ENCODE measurements around the gene CADPS.

CADPS gene

DNA sequence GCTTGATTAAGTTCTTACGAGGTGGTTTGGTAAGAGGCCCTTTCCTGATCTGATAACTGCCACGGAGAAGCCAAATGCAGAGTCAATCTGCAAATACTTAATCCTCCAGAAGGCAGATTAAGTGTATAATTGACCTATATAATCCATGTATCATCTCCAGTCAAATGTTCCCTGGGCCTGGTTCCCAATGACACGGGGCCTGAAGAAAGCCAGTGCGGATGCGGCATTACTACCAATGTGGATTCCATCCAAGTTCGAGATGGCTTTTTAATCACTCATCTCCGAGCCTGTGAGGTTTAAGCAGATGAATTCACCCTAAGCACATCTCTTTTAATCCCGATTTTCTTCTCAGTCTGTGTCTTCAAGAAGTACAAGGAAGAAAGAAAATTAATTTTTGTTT, 441.8 kb downstream of the CADPS start:
- no peak for DNase-seq (ENCODE audit: low spot score)

DNA sequence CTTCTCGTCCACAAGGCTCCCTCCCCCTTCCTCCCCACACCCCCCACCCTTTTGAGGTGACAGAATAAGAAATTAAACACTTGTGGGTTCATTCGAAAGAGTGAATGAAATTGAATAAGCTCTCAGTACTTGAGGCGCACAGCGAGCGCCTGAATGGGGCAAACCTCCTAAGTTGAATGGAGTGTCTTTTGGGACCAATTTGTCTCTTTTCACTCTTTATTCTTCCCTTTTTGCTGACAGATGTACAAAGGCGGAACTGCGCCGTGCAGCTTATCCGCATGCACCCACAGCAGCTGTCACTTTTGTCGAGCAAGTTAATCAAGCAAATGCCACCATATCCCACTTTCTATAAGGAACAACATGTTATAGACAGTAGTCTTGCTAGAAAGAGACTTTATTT, 454.0 kb downstream of the CADPS start:
- DNase-seq (ENCODE audit: low spot score), result no peak

DNA sequence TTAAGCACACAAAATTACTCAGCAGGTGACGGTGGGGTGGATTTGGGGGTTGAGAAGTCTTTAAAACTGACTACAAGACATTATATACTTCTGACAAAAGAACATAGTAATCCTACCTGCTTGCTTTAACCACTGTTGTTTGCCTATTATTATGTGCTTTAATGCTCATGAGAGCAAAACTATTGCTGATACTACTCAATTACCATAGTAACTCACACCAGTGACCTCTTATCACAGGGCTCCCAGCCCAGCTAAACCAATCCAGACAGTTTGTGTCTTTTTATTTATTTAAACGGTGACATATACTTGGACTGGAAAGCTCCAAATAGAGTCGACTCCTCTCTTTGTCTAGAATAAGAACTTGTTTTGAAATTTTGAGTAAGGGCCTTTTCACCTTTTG, 459.1 kb downstream of the CADPS start:
- DNase-seq (ENCODE audit: low spot score), result no peak

DNA sequence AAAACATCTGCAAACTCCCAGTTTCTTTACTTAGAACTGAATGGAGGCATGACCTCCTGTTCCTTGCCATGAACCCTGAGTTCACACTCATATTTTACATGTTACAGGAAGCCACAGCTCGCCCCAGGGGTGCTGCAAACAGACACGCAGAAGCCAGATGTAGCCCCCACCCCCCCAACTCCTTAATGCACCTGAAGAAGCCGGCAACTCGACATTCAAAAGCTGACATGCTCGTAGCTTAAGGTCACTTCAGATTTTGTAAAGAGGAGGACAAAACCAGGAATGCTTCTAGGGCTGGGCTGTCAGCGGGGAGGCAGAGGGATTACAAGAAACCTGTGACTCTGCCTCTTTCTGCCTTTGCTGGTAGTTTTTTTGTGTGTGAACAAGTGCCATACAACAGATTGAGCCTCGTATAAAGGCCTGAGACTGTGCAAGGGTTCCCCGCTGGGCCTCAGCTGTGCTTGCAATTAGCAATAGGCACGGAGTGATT, 459.9 kb downstream of the CADPS start:
- no peak for DNase-seq (ENCODE audit: low spot score)

DNA sequence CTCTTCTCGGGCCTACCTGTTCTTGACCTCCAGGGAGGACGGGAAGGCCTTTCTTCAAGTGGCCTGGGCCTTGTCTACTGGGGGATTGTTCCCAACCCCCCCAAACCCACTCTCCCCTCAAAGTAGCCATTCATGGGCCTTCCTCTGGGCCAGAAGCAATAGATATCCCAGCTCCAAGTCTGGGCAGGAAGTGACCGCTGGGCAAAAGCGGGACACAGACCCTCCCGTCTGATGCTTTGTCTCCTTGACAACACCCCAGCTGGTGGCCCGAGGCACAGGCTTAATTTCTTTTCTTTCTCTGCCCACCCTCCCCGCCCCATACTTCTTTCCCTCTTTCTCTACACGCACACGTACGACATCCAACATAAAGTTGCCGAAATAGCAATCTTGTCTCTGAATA, 460.4 kb downstream of the CADPS start:
- no peak for DNase-seq (ENCODE audit: low spot score)

DNA sequence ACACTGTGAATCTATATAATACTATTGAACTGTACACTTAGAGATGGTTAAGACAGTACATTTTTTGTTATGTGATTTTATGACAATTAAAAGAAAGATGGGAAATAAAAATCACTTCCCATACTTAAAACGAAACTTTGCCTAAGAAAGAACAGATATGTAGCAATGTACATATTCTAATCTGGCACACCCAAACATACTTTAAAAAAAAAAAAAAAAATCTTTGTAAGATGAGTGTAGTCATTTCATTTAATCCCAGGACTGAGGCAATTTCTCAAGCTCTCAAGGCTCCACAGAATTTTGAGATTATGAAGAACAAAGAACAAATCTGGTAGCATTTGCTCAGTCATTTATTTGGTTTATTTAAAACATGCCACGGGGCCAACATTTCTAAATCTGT, 461.5 kb downstream of the CADPS start:
- DNase-seq (ENCODE audit: low spot score), result no peak

DNA sequence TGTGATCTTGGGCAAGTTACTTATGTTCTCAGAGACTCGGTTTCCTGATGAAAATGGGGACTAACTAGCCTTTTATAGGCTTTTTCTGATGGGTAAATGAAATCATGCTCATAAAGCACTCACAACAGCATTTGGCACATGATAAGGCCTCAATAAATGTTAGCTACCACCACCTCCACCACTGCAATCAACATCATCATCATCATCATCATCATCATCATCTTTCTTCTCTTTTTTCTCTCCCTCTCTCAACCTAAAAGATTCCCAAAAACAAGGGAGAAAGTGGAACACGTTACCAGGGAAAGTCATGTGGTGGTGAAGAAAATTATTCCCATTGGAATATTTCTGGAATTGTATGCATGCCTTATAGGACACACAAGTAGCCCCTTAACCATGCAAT, 468.3 kb downstream of the CADPS start:
- no peak for DNase-seq (ENCODE audit: low spot score)

DNA sequence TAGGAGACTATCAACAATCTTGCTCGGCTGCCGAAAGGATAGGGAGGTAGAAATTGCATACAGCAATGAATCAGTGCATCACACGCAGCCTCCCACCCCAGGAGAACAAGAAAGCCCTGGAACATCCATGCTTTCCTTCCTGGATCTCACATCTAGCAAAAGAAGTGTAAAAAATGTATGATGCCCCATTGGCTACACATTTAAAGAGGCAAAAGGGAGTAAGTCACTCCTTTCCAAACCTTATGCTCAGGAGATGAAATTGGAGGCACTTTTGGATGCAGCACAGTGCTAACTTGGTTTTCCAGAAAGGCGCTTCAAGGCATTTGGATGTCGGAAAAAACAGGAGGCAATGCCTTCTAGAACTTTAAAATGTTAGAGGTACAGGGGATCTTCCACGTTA, 469.6 kb downstream of the CADPS start:
- DNase-seq (ENCODE audit: low spot score), result no peak

DNA sequence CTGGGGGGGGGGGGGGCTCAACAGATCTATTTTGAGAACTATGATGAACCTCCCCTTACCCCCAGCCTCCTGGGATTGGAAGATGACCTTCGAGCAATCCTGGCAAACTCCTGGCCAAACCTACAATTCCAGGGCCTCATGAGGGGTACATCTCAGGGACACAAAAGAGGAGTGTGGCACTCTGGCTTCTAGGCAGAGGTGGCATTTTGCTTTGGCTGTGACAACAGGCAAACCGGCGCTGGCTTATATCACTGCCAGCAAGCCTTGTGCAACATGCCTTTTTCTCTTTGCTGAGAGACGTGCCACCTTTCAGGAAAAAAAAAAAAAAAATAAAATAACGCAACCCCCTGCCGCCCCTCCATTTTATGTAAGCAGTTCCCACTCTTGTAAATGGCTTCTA, 470.1 kb downstream of the CADPS start:
- DNase-seq (ENCODE audit: low spot score), result no peak

DNA sequence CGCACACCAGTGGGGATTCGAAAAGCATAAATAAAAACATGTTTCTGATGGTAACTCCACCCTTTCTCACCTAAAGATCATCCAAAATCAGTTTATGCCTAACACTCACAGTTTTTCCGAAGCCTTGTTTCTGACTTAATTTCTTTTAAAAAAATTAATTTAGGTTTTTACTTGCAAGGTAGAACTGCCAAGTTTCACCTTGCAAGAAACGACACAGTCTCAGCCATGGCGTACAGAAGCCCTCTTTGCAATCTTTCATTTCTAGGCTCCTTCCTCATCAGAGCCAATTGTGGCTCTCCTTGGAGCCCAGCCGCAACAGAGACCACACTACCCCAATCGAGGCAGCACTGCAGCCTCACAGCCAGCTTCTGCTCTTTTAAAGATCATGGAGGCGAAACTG, 470.9 kb downstream of the CADPS start:
- DNase-seq (ENCODE audit: low spot score), result no peak

DNA sequence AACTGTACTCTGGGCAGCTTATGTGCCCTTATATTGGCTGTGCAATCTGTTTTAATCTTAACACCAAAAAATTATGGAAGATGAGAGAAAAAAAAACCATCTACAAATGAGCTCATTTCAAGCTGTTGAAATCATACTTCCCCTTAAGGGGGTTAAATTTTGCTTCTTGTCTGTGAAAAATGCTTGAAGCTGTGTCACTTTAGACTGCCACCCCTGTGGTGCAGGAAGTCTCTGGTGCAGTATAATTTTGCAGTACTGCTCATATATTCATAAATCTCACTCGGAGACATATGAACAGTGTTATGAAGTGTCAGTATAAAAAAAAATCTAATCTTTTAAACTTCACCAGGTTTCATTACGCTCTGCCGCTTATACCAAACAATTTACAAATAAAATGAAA, 471.5 kb downstream of the CADPS start:
- no peak for DNase-seq (ENCODE audit: low spot score)

DNA sequence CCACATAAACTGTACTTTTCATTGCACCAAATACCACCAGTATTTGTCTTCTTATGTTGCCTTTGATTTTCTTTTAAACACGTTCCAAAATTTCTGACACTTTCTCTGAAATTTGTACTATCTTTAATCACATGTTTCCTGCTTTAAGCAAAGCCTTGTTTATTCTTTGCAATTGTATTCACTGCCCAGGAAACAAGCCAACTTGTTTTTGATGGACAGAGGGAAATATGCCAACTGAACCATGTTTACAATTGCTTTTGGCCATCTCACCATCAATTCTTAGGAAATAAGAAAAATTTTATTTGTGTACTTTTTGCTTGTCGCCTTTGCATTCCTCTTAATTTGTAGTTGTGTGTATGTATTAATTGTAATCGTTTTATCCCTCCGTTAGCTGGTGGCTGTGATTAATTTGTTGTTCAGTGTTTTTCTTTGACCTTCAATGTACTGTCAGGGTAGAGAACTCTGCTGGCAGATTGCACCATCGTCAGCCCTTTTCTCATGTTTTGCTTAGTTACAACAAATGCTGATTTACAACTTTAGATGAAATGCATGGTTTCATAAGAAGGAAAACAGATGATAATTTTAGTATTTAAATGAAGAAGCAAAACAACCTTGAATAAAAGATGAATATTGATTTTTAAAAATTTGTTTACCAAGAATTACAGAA, 482.5 kb downstream of the CADPS start:
- no peak for DNase-seq (ENCODE audit: low spot score)

DNA sequence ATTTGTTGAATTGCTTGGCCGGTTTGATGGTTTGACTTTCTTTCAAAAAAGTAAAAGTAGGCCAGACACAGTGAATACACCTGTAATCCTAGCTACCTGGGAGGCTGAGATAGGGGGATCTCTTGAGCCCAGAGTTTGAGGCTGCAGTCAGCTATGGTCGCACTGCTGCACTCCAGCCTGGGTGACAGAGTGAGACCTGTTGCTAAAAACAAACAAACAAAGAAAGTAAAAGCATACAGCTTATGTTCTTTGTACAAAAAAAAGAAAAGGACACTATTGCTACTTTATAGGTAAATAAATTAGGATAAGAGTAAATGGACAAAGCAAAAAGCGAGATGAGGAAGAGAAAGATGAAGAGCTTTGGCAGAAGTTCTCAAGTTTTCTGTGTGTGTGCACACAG, 488.0 kb downstream of the CADPS start:
- no peak for DNase-seq (ENCODE audit: low spot score)

DNA sequence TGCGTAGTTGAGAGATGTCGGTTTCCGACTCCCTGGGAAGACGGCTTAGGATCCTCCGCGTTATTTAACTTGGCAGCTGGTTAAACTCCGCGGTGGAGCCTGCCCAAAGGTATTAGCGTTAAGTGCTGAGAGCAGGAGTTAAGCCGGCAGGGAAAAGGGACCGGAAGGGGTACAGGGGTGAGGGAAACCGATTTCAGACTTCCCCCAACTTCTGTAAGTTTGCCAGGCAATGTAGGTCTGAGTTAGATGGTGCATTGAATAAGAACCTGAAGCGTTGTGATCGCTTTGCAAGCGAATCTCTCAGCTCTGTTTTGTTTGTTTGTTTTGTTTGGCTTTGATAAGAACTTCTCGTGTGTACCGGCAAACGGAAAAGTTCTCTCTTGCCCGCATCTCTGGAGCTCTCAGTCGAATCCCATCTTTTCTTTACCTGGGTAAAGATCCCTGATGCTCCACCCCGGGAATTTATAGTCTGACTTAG, 495.9 kb downstream of the CADPS start:
- no peak for DNase-seq (ENCODE audit: low spot score)

DNA sequence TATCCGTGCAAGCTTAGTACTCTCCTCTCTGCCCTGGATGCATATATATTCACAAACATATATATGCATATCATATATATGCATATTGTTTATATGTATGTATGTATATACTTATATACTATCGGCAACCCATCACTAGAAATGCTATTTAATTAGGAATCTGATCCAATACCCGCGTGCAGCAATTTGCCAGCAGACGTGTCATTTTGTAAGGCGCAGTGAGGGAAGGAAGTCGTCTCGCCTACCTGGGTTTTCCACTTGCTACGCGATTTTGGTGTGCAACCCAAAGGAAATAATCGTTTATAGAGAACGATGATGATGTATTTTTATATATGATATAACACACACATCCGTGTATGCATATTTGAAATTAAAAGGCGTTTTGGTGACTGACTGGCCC, 496.3 kb downstream of the CADPS start:
- no peak for DNase-seq (ENCODE audit: low spot score)

DNA sequence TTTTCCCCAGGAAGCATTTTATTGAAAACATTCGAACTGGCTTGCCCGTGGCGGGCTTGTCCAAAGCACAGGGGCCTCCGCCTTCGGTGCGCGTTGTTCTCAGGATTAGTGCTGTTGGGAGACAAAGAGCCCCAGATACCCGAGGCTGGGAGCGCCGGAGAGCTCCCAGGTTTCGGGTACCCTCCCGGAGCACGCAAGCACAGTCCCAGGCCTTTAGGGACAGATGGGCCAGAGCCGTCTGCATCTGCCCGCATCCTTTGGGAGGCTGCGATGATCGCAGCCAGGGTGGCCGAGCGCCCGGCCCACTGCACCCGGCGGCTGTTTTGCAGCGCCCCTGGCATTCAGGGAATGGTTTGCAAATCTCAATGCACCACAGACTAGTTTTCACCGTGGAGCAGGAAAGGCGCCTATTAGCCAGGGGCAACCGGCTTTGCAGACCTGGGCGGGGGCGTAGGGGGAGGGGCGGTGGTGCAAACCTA, 496.9 kb downstream of the CADPS start:
- DNase-seq (ENCODE audit: low spot score), result no peak

DNA sequence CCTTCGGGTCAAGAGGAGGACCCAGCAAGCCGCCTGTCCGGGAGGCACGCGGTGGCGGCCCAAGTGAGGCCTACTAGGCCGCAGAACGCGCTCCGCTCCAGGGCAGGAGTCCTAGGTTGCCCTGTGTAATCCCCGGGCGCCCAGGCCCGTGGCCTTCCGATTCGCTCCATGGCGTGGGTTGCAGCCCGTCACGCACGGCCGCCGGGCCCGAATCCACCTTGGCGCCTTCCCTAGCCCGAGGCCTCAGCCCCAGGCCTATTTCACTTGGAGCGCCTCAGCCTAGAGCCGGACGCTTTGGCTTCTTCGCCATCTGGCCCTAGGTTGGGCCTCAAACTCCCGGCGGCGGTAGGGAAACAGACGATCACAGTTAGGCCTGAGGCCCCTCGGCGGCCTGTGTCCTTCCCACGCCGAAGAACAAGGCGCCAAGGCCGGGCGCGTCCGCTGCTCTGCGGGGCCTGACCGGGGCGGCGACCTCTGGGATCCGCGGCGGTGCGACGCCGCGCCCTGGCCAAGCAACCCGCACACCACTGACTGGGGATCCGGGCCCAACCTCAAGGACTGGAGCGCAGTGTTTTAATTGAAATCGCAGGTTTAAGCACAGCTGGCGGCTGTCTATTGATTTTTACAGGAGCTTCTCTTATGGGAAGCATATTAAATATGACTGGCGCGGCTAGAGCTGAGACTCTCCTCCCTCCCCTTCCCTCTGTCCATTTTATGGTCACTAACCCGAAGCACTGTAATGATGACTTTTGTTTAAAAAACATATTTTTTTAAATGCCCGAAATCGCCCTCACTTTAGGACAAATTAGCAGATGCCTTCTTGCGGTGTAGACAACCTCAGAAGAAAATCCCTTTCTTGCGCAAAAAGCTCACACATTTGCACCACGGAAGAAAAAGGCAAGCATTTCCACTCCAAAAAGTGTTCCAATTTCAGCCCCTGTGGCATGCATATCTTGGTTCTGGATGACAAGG, 498.0 kb downstream of the CADPS start:
- DNase-seq (ENCODE audit: low spot score), result no peak

DNA sequence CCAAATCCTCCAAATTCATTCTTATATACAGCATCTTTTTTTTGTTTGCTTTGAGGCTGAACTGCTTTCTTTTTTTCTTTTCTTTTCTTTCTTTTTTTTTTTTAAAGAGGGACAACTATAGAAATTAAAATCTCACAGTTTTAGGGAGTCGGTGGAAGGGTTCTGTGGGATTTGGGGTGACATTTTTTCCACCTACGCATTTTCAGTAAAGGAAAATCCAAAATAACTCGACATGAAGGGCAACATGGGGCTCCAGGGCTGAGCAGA, 498.8 kb downstream of the CADPS start:
- DNase-seq (ENCODE audit: low spot score), result no peak

DNA sequence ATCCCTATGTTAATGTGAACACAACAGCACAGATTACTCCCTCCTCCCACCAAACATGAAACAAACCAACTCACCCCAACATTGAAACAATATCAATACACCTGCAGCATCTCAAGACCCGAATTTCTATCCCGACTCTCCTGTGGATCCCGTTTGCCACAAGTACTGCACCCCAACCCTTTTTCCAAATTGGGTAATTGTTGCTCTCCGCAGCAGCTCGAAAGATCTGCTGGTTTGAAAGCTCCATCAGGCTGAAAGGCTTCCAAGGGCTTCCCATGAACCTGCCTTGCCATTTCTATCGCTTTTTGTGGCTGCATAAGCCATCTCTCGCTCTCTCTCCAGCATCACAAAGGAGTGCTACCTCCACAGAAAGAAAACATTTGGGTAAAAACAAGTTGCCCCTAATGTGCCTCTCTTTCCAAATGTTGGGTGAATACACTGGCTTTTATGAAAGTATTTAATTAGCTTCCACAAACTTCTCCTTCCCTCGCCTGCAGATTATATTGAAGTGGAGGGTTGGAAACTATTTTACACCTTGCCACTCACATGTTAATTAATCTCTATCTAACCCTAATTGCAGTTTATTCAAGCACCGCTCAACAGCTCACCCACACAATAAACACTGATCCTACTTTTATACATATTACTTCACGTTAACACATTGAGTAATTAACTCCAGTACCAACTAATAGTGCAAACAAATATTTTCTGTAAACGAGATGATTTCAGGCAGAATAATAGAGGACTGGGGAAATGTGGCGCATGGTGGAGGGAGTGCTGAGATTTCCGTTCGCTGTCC, 499.4 kb downstream of the CADPS start:
- DNase-seq (ENCODE audit: low spot score), result no peak

DNA sequence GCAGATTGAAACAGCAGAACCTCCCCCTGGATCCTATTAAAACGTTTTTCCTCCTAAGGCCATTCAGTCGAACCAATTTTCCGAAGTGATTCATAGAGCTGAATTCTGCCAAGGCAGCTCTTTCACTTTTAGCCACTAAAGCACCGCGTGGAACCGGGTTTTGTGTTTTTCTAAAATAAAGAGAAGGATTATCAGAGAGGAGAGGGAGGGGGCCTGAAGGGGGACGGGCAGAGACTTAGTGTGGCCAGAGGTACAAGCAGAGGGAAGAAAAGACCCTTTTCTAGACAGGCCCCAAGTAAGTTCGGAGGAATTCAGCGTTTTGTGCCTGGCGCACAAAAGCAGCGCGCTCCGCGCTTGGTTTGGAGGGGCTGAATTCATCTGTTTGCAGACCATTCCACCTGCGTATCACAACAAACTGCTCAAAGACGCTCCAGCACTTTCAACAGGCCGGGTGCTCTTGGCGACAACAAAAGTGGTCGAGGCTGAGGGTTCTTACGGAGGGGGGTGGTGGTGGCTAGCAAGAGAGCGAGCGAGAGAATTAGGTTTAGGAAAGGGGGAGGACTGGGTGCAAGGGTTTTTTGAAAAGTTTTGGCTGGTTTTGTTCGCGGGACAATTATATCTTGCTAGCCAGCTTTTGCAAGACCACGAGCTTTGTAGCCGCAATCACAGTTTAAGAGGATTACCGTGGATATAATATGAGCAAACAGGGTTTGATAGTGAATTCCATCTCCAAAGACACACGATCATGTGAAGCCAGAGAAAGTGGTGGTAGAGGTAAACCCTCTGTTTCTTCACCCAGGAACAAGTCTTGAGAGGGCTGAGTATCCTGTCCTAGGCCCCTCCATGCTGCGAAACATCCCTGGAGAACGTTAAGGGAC, 500.6 kb downstream of the CADPS start:
- no peak for DNase-seq (ENCODE audit: low spot score)

DNA sequence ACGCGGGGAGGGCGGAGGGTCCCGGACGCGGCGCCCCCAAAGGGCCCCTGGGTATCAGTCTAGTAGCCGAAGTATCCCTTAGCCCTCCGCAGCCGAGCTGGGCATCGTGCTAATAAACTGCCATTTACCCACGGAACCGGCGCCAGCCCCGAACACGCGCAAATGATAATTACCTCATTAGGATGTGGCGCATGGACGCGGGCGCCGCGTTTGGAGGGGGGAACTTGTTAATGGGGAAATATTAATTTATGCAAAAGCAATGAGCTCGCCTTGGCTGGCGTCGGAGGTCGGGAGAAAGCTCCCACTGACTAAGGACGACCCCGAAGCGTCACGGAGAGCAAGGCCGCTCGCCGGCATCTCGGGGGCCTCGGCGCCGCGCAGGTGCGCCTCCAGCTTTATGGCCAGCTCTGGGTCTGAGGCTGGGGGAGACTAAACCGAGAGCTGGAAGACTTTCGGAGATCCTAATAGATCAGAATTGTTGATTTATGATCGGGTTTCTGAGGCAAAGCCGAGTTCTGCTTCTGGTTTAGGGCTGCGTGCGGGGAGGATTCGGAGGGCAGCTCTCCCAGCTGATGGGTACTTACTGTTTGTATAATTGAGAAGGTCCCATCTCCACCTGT, 501.4 kb downstream of the CADPS start:
- DNase-seq (ENCODE audit: low spot score), result no peak
